Measurements from ENCODE around the gene PHF23. TPM values are rescaled to one million over a fixed set of nuclear protein-coding genes. Genes with fewer than 3 reads are reported as not detected.

PHF23 gene
- total and polyA plus RNA-seq, 9 of the 15 experiments (the other 6 are each of a cell fraction or from before 2014, with no cell fraction given) = 7.4 to 87.5 (median 33.7) TPM

- no peak for TF ChIP-seq CHD7 (IDR thresholded peaks at IDR 0.05; ENCODE audit: low read depth, low read length)
- TF ChIP-seq ETV1 (tag; conservative IDR thresholded peaks at IDR 0.05; ENCODE audit: low read depth) = no peak
- TF ChIP-seq ZNF239 (CRISPR knock-in tag; IDR thresholded peaks at IDR 0.05) = no peak
- no peak for TF ChIP-seq ZNF589 (CRISPR knock-in tag; IDR thresholded peaks at IDR 0.05; ENCODE audit: low read depth)
- no peak for TF ChIP-seq SREBF2 (CRISPR knock-in tag; IDR thresholded peaks at IDR 0.05)
- no peak for TF ChIP-seq KHSRP (IDR thresholded peaks at IDR 0.05)
- no peak for TF ChIP-seq ILF3 (IDR thresholded peaks at IDR 0.05; ENCODE audit: borderline replicate concordance)
- TF ChIP-seq ZNF780A (CRISPR knock-in tag; IDR thresholded peaks at IDR 0.05) = no peak
These were observed 10.0 kb upstream of the PHF23 start (continued) for GRCh38 chr17:7249214-7249613.

Measured in K562 (cell line).